ENCODE measurements around the gene KCNMA1. TPM values are rescaled to one million over a fixed set of nuclear protein-coding genes. Genes with fewer than 3 reads are reported as not detected.

KCNMA1 gene
- total and polyA plus RNA-seq, 2 donors (not counting 1 experiment from before 2014, with no cell fraction given), result 0.82 to 3.1 TPM

DNA sequence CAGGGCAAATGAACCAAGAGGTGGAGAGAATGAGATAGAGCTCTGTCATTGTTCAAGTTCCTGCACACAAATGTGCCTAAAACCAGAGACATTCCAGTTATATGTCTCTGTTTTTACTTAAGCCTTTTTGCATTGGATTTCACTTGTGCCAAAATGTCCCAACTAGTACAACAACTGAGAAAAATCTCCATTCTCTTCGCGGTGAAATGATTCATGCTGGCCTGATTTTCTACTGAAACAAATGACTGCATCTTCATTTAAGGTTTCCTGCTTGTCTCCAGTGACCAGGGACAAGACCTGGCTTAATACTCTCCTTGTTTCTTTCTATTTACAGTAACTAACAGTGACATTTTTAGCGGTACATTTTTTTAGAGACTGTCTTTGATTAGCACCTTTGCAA is 714.9 kb downstream of the KCNMA1 start:
- Histone ChIP-seq H3K27me3 (replicated peaks in 1 of 4; ENCODE audit: control extremely low read depth in 1 of 4, control insufficient read depth in 3 of 4, insufficient read depth in 4 of 4, low read length in 3 of 4) (no peaks in the 10 kb centered on the region), H4K20me1 (ENCODE audit: control insufficient read depth, insufficient read depth, low read length, poor library complexity, severe bottlenecking) (no peaks in the 10 kb centered on the region), H3K27ac (ENCODE audit: low read length in 2 of 2) (no peak overlapping the region), H3K79me2 (ENCODE audit: control insufficient read depth, insufficient read depth, low read length) (no peaks in the 10 kb centered on the region), H2AFZ (ENCODE audit: insufficient read depth, low read depth, low read length, poor library complexity, severe bottlenecking) (no peak overlapping the region), H3K9me3 (ENCODE audit: control extremely low read depth in 1 of 3, control insufficient read depth in 2 of 3, insufficient read depth in 1 of 3, low read length in 2 of 3) (no peaks in the 10 kb centered on the region), H3K4me1 (ENCODE audit: control insufficient read depth in 2 of 2, insufficient read depth in 2 of 2, low read length in 2 of 2) (no peaks in the 10 kb centered on the region), H3K9ac (ENCODE audit: low read length) (no peak overlapping the region), H3K4me3 (ENCODE audit: control extremely low read depth in 1 of 5, extremely low read depth in 1 of 5, insufficient read depth in 1 of 5, low read depth in 2 of 5, low read length in 4 of 5) (no peak overlapping the region), H3K4me2 (replicated peaks; ENCODE audit: low read depth, low read length, poor library complexity, severe bottlenecking) (no peak overlapping the region), H3K36me3 (replicated peaks in 1 of 2; ENCODE audit: control extremely low read depth in 1 of 2, control insufficient read depth in 1 of 2, extremely low read depth in 1 of 2, insufficient read depth in 2 of 2, low read length in 1 of 2) (no peaks in the 10 kb centered on the region)
- Mint-ChIP-seq H3K27ac (no peak overlapping the region), H3K9me3 (ENCODE audit: insufficient read depth) (no peaks in the 10 kb centered on the region), H3K4me1 (no peaks in the 10 kb centered on the region), H3K27me3 (no peaks in the 10 kb centered on the region), H3K4me3 (no peak overlapping the region)
- POLR2A ChIA-PET, result no interaction called here
- WGBS (ENCODE audit: insufficient coverage), result 100% methylated on average over 3 of the region's 3 CpGs
- intact Hi-C loops (cut with micrococcal nuclease), result no loop called here
- DNase-seq (no peak), ATAC-seq (ENCODE audit: low read depth) (no peak)
- CTCF ChIA-PET, result no interaction called here
- TF ChIP-seq EZH2 (IDR thresholded peaks at IDR 0.05; ENCODE audit: borderline replicate concordance, insufficient read depth, low read depth, low read length, poor library complexity, severe bottlenecking), result no peak
- TF ChIP-seq, protein P1, sequence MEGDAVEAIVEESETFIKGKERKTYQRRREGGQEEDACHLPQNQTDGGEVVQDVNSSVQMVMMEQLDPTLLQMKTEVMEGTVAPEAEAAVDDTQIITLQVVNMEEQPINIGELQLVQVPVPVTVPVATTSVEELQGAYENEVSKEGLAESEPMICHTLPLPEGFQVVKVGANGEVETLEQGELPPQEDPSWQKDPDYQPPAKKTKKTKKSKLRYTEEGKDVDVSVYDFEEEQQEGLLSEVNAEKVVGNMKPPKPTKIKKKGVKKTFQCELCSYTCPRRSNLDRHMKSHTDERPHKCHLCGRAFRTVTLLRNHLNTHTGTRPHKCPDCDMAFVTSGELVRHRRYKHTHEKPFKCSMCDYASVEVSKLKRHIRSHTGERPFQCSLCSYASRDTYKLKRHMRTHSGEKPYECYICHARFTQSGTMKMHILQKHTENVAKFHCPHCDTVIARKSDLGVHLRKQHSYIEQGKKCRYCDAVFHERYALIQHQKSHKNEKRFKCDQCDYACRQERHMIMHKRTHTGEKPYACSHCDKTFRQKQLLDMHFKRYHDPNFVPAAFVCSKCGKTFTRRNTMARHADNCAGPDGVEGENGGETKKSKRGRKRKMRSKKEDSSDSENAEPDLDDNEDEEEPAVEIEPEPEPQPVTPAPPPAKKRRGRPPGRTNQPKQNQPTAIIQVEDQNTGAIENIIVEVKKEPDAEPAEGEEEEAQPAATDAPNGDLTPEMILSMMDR (IDR thresholded peaks at IDR 0.05), result no peak

DNA sequence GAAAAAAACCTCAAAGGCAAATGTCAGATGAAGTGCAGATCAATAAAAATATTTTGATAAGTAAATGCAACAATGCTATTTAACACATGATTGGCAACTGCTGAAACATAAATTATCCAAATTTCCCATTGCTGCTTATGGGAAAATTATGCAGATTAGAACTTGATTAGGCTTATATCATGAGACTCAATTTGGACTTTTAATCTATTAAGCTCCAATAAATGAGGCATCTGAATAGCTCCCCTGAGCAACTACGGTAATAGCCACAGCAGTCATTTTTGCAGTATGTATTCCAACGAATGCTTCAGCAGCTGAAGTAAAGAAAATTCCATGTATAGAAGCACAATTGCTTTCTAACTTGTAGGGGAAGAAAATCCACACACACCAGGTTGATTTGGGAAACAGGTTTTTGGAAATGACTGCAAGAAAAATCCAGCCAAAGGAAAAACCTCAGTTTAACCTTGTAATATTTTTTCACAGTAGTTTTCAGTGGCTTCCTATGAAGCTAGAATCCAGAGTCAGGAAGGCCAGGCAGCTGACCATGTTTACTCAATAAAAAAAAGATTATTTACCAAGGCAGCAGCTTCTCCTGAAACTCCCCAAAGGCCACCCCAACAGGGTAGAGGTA is 716.1 kb downstream of the KCNMA1 start:
- H3K27me3 ChIP-seq (replicated peaks in 1 of 4; ENCODE audit: control extremely low read depth in 1 of 4, control insufficient read depth in 3 of 4, insufficient read depth in 4 of 4, low read length in 3 of 4), result no peaks in the 10 kb centered on the region

More for the DNA sequence above, 716.1 kb downstream of the KCNMA1 start:
- DNase-seq (no peak), ATAC-seq (ENCODE audit: low read depth) (no peak)
- Histone ChIP-seq H3K9ac (ENCODE audit: low read length) (no peak overlapping the region), H3K4me3 (ENCODE audit: control extremely low read depth in 1 of 5, extremely low read depth in 1 of 5, insufficient read depth in 1 of 5, low read depth in 2 of 5, low read length in 4 of 5) (no peak overlapping the region), H3K79me2 (ENCODE audit: control insufficient read depth, insufficient read depth, low read length) (no peaks in the 10 kb centered on the region), H3K4me2 (replicated peaks; ENCODE audit: low read depth, low read length, poor library complexity, severe bottlenecking) (no peak overlapping the region), H4K20me1 (ENCODE audit: control insufficient read depth, insufficient read depth, low read length, poor library complexity, severe bottlenecking) (no peaks in the 10 kb centered on the region), H3K27ac (ENCODE audit: low read length in 2 of 2) (no peak overlapping the region), H3K4me1 (ENCODE audit: control insufficient read depth in 2 of 2, insufficient read depth in 2 of 2, low read length in 2 of 2) (no peaks in the 10 kb centered on the region), H3K9me3 (ENCODE audit: control extremely low read depth in 1 of 3, control insufficient read depth in 2 of 3, insufficient read depth in 1 of 3, low read length in 2 of 3) (no peaks in the 10 kb centered on the region), H3K36me3 (replicated peaks in 1 of 2; ENCODE audit: control extremely low read depth in 1 of 2, control insufficient read depth in 1 of 2, extremely low read depth in 1 of 2, insufficient read depth in 2 of 2, low read length in 1 of 2) (no peaks in the 10 kb centered on the region), H2AFZ (ENCODE audit: insufficient read depth, low read depth, low read length, poor library complexity, severe bottlenecking) (no peak overlapping the region)
- POLR2A ChIA-PET, result no interaction called here
- 100% methylated on average over 2 of the region's 2 CpGs for WGBS (ENCODE audit: insufficient coverage)
- intact Hi-C loops (cut with micrococcal nuclease), result no loop called here
- no peaks in the 10 kb centered on the region for H3K9me3 Mint-ChIP-seq (ENCODE audit: insufficient read depth)
- H3K27me3 Mint-ChIP-seq, result no peaks in the 10 kb centered on the region
- no peak overlapping the region for H3K27ac Mint-ChIP-seq
- H3K4me1 Mint-ChIP-seq, result no peaks in the 10 kb centered on the region
- no peak overlapping the region for H3K4me3 Mint-ChIP-seq
- CTCF ChIA-PET, result no interaction called here
- no peak for TF ChIP-seq EZH2 (IDR thresholded peaks at IDR 0.05; ENCODE audit: borderline replicate concordance, insufficient read depth, low read depth, low read length, poor library complexity, severe bottlenecking)
- TF ChIP-seq, protein P1 (IDR thresholded peaks at IDR 0.05), result no peak

All from B cell (primary cell).